NT2/D1 (cell line): ENCODE data around the gene ZNF689.
A peak's percentile ranks its signal among the peaks of the same experiment; 100 is the strongest.

Source experiments
- DNase-seq: peaks from one replicate; pipeline ENCODE4 v3.0.0-alpha.2; 2011; ENCODE audit warnings: low read depth, low spot score
- H3K27me3 ChIP-seq: 2 replicates; pipeline ENCODE4 v1.6.0; 2011; ENCODE audit warnings: mild to moderate bottlenecking; ENCODE audit not compliant: insufficient read length, insufficient read depth
- H3K36me3 ChIP-seq: 2 replicates; pipeline ENCODE4 v1.6.1; 2011; ENCODE audit warnings: mild to moderate bottlenecking, low read length, mixed read lengths; ENCODE audit not compliant: insufficient read depth, insufficient read length
- H3K4me1 ChIP-seq: 2 replicates; pipeline ENCODE4 v1.5.1; 2011; ENCODE audit not compliant: insufficient read depth, insufficient read length
- H3K4me3 ChIP-seq: 2 replicates; pipeline ENCODE4 v1.5.1; 2011; ENCODE audit warnings: low read depth; ENCODE audit not compliant: insufficient read length
- H3K9ac ChIP-seq: 2 replicates; pipeline ENCODE4 v1.6.0; 2011; ENCODE audit warnings: low read depth; ENCODE audit not compliant: insufficient read length
- H3K9me3 ChIP-seq: 2 replicates; pipeline ENCODE4 v1.5.1; 2011; ENCODE audit warnings: mild to moderate bottlenecking, low read length; ENCODE audit not compliant: insufficient read depth
- SUZ12 ChIP-seq: IDR thresholded peaks from 2 replicates; pipeline ENCODE4 v1.6.1; 2011; ENCODE audit not compliant: insufficient read length, insufficient read depth; ENCODE audit errors: extremely low read depth
- YY1 ChIP-seq: IDR thresholded peaks from 2 replicates; pipeline ENCODE4 v1.6.1; 2011; ENCODE audit not compliant: insufficient read length, insufficient read depth
- ZNF274 ChIP-seq: IDR thresholded peaks from 2 replicates; pipeline ENCODE4 v1.6.1; 2011; ENCODE audit warnings: mild to moderate bottlenecking, low read depth, low read length

The ZNF689 gene

DNA sequence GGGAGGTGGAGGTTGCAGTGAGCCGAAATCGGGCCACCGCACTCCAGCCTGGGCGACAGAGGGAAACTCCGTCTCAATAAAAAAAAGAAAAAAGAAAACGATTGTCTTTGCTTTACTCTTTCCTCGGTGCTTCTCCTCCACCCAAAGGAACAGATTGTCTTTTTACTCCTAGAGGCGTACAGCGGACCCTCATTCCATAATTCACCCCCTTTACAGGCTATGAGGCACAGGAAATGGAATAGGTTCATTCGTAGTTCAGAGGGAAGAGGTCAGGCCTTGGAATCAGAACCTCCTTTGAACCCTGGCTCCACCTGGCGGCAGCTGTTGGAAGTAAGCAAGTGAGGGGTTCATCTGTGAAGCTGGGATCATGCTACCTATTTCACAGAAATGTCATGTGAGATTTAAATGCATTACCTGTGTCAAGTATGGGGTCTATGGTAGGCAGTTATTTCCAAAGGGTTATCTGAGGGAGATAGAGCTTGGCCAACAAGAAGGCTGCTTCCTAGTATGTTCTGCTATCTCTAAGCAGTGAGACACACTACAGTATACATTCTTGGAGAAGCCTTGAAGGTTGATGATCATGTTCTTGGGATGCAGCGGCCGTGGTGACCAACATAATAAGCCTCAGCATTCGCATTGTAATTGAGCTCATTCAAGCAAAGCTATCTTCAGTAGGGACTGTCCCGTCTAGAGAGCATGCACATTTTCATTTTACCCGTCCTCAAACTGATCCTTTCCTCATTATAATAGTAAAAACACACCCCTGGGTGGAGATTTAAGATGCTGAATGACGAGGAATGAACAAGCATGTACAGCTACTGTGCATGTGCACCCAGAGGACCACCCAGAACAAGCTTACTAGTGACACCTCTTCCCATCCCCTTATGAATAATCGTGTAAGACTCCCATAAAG lies 18.7 kb upstream of the ZNF689 start:
- H3K9ac ChIP-seq = no peak overlapping the region
- H3K36me3 ChIP-seq = no peaks in the 10 kb centered on the region
- H3K27me3 ChIP-seq = no peaks in the 10 kb centered on the region
- no peak for TF ChIP-seq SUZ12
- TF ChIP-seq ZNF274 = no peak
- TF ChIP-seq YY1 = no peak
- no peaks in the 10 kb centered on the region for H3K4me1 ChIP-seq
- DNase-seq = peak; percentile 73
- peaks cover 7% of the 10 kb centered on the region; the same call in 1 of the 2 replicates for H3K9me3 ChIP-seq
- H3K4me3 ChIP-seq = no peak overlapping the region

DNA sequence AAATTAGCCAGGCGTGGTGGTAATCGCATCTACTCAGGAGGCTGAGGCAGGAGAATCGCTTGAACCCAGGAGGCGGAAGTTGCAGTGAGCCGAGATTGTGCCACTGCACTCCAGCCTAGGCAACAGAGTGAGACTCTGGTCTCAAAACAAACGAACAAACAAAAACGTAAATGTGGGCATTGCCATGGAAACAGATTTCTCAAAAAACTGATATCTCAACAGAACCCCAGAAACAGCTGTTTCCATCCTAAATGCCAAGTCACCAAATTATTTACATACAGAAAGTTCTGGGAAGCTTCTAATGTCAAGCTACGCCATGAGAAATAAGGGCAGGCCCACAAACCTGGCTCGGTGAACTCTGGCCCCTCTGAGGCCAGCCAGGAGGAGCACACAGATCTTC lies 16.0 kb upstream of the ZNF689 start:
- TF ChIP-seq YY1 = no peak
- no peak for TF ChIP-seq SUZ12
- TF ChIP-seq ZNF274 = no peak
- H3K4me3 ChIP-seq = no peak overlapping the region
- H3K9ac ChIP-seq = no peak overlapping the region
- H3K27me3 ChIP-seq = no peaks in the 10 kb centered on the region
- peaks cover 11% of the 10 kb centered on the region; the same call in 1 of the 2 replicates for H3K9me3 ChIP-seq
- no peaks in the 10 kb centered on the region for H3K4me1 ChIP-seq
- no peak for DNase-seq
- no peaks in the 10 kb centered on the region for H3K36me3 ChIP-seq

DNA sequence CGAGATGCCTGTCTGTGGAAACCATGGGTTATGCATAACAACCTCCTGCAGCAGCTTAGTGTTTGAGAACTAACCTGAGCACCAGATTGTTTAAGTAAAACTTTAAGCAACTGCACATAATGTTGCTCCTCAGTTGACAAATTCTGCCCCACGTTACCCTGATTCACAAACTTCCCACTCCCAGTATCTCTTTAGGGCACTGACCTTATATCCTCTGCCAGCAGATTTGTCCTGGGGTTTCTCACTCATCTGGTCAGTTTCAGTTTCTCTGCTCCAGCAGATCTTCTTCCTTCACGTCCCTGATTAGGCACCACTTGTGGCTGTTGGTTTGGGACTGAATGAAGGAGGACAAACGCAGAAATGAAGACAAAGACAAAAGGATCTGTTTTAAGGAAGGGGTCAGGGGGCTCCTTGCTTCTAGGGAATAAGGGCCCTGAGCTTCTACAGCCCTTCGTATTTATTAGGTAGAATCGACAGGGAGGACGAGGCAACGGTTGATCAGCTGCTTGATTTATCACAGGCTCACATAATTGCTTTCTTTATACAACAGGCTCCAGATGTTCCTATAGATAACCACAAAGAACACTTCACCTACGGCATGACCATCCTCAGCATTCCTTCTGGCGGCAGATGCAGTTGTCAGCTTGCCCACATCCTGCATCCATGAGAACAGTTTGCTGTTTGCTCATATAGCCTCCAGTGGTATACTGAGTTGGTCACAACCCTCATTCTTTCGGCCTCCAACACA lies 13.5 kb upstream of the ZNF689 start:
- Histone ChIP-seq H3K9ac (no peak overlapping the region), H3K9me3 (peaks cover 11% of the 10 kb centered on the region; the same call in 1 of the 2 replicates), H3K27me3 (no peaks in the 10 kb centered on the region), H3K4me3 (no peak overlapping the region), H3K36me3 (no peaks in the 10 kb centered on the region), H3K4me1 (no peaks in the 10 kb centered on the region)
- DNase-seq = no peak
- TF ChIP-seq ZNF274 = no peak
- TF ChIP-seq YY1 = no peak
- no peak for TF ChIP-seq SUZ12

DNA sequence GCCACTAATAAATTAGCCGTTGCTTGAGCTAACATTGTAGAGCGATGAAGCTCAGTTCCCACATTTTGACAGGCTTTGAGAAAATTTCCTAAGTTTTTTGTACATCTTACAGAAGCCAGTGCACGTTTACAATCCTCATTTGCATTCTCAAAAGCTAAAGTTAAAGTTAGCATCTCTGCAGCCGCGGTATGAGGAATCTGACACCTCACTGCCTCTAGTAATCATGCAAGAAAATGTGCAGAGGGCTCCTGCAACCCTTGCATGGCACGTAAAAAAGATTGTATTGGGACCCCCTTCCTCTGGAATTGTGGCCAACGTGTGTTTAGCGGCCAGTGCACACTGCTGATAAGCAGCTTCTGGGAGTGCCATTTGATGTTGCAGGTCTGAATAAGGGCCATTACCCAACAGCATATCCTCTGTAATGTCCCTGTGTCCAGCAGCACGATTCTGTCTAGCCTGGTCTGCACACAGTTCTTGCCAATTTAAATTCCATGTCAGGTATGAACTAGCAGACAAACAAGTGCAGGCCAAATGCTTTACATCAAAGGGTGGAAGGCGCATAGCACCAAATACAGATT lies 12.4 kb upstream of the ZNF689 start:
- Histone ChIP-seq H3K9ac (no peak overlapping the region), H3K4me3 (no peak overlapping the region), H3K9me3 (peaks cover 11% of the 10 kb centered on the region; the same call in 1 of the 2 replicates), H3K4me1 (no peaks in the 10 kb centered on the region), H3K36me3 (no peaks in the 10 kb centered on the region), H3K27me3 (no peaks in the 10 kb centered on the region)
- TF ChIP-seq ZNF274 (no peak), YY1 (no peak), SUZ12 (no peak)
- no peak for DNase-seq

DNA sequence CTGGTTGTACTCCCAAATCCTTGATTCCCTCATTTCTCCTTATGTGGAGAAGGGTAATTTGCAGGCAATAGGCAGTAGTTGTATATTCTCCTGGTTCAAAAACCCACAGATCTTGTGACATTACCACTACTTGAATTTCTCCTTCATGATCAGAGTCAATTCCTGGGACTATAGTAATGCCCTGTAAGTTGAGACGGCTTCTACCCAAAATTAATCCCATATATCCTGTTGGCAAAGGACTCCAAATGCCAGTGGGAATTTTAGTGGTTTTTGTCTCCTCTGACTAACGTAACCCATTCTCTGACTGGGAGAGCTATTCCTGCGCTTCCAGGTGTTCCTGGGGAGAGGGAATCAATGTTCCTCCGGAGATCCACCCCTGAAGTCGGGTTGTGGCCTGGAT lies 11.6 kb upstream of the ZNF689 start:
- Histone ChIP-seq H3K27me3 (no peaks in the 10 kb centered on the region), H3K4me3 (no peak overlapping the region), H3K36me3 (no peaks in the 10 kb centered on the region), H3K9ac (no peak overlapping the region), H3K9me3 (peaks cover 11% of the 10 kb centered on the region; the same call in 1 of the 2 replicates), H3K4me1 (no peaks in the 10 kb centered on the region)
- TF ChIP-seq SUZ12 = no peak
- TF ChIP-seq ZNF274 = no peak
- TF ChIP-seq YY1 = no peak
- DNase-seq = no peak

DNA sequence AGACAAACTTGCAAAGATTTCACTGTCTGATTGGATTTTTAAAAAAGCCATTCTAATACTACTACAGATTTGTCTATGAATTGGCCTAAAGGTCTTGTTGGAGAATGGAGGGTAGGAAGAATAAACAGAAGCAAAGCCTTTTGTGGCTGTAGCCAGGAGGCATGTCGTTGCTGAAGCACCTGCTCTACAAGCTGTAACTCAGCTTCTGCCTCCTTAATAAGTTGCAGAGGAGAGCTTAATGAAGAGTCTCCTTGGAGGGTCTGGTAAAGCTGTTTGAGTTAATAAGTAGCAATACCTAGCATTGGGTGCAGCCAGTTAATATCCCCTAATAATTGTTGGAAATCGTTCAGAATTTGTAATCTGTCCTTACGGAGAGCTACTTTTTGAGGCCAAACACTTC lies 10.0 kb upstream of the ZNF689 start:
- no peak overlapping the region for H3K9ac ChIP-seq
- peaks cover 11% of the 10 kb centered on the region; the same call in 1 of the 2 replicates for H3K9me3 ChIP-seq
- H3K36me3 ChIP-seq = no peaks in the 10 kb centered on the region
- peaks cover 3% of the 10 kb centered on the region for H3K4me1 ChIP-seq
- no peak for DNase-seq
- TF ChIP-seq ZNF274 (no peak), SUZ12 (no peak), YY1 (no peak)
- H3K4me3 ChIP-seq = no peak overlapping the region
- no peaks in the 10 kb centered on the region for H3K27me3 ChIP-seq

DNA sequence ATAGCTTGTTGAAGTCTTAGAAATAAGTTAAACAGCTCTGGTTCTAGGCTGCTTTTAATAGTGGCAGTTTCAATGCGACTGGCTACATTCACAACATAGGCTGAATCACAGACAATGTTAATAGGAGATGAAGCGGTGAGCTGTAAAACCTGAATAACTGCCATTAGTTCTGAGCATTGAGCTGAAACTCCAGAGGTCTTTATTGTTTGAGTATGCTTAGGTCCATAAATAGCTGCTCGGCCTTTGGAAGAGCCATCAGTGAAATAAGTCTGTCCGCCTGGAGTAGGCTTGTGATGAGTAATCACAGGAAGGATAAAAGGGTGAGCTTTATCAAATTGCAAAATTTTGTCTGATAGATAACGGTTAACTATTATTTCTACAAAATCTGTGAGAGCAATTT lies 9.4 kb upstream of the ZNF689 start:
- DNase-seq = no peak
- peaks cover 3% of the 10 kb centered on the region for H3K4me1 ChIP-seq
- H3K36me3 ChIP-seq = no peaks in the 10 kb centered on the region
- H3K4me3 ChIP-seq = no peak overlapping the region
- H3K27me3 ChIP-seq = no peaks in the 10 kb centered on the region
- H3K9ac ChIP-seq = no peak overlapping the region
- no peak for TF ChIP-seq YY1
- peaks cover 11% of the 10 kb centered on the region; the same call in 1 of the 2 replicates for H3K9me3 ChIP-seq
